Muscle of back (tissue), 11 donors: ENCODE data around the gene ATP11A. TPM values are rescaled to one million over a fixed set of nuclear protein-coding genes. Genes with fewer than 3 reads are reported as not detected.

Experiments
- DNase-seq, 3 donors: peaks; one replicate each; pipeline versions ENCODE4 v3.0.0 to v3.0.0-alpha.2; 2013
- polyA plus RNA-seq, 10 donors: library from polyadenylated mRNA; unstranded; fragments of 120-200 nt; gene quantifications; one replicate each; pipeline ENCODE4 v1.2.1, GENCODE V29; 2013; ENCODE audit not compliant: insufficient read length in 10 of 10

ATP11A gene
- polyA plus RNA-seq, 10 donors, result 16.7 to 26.2 (median 21.4) TPM

GRCh38 chr13:112814905-112815585 lies 125.2 kb downstream of the ATP11A start:
- DNase-seq, result no peak

GRCh38 chr13:112815871-112816270 lies 126.0 kb downstream of the ATP11A start:
- no peak for DNase-seq

- no peak for DNase-seq
Observed at GRCh38 chr13:112818040-112818697, 128.3 kb downstream of the ATP11A start.

GRCh38 chr13:112818698-112819045 lies 128.8 kb downstream of the ATP11A start:
- no peak for DNase-seq

GRCh38 chr13:112819111-112819510 lies 129.3 kb downstream of the ATP11A start:
- DNase-seq, result no peak

- DNase-seq, result no peak
Observed at GRCh38 chr13:112819816-112820215, 130.0 kb downstream of the ATP11A start.

- DNase-seq, result no peak
Observed at GRCh38 chr13:112820318-112820717, 130.5 kb downstream of the ATP11A start.

GRCh38 chr13:112821340-112822055 lies 131.7 kb downstream of the ATP11A start:
- no peak for DNase-seq

GRCh38 chr13:112822851-112823250 lies 133.0 kb downstream of the ATP11A start:
- DNase-seq, result no peak

GRCh38 chr13:112824429-112824828 lies 134.6 kb downstream of the ATP11A start:
- DNase-seq, result no peak

- DNase-seq, result no peak
Observed at GRCh38 chr13:112825071-112825470, 135.2 kb downstream of the ATP11A start.

- DNase-seq, result no peak
Observed at GRCh38 chr13:112825875-112826274, 136.0 kb downstream of the ATP11A start.

- no peak for DNase-seq
Observed at GRCh38 chr13:112826565-112826964, 136.7 kb downstream of the ATP11A start.

GRCh38 chr13:112828082-112828699 lies 138.4 kb downstream of the ATP11A start:
- DNase-seq, result no peak

- no peak for DNase-seq
Observed at GRCh38 chr13:112828756-112829155, 138.9 kb downstream of the ATP11A start.

GRCh38 chr13:112831196-112831595 lies 141.4 kb downstream of the ATP11A start:
- no peak for DNase-seq

- no peak for DNase-seq
Observed at GRCh38 chr13:112831801-112832200, 142.0 kb downstream of the ATP11A start.

- no peak for DNase-seq
Observed at GRCh38 chr13:112832811-112833210, 143.0 kb downstream of the ATP11A start.

- no peak for DNase-seq
Observed at GRCh38 chr13:112833551-112834257, 143.9 kb downstream of the ATP11A start.

- DNase-seq, result no peak
Observed at GRCh38 chr13:112835344-112835743, 145.5 kb downstream of the ATP11A start.

- no peak for DNase-seq
Observed at GRCh38 chr13:112835796-112836195, 146.0 kb downstream of the ATP11A start.

- no peak for DNase-seq
Observed at GRCh38 chr13:112836940-112837339, 147.1 kb downstream of the ATP11A start.
